CD4-positive, alpha-beta memory T cell (primary cell): ENCODE measurements around the gene ENPP3. TPM values are rescaled to one million over a fixed set of nuclear protein-coding genes. Genes with fewer than 3 reads are reported as not detected.

Experiments
- CTCF ChIA-PET: fragments of 350-600 bp; sonication (Branson Sonifier 250); formaldehyde crosslinking; loops from one replicate; lab custom pipeline; 2021; ENCODE audit warnings: inconsistent platforms; ENCODE audit not compliant: partially characterized antibody; lab: Charles Lee
- POLR2A ChIA-PET: fragments of 350-600 bp; sonication (Branson Sonifier 250); formaldehyde crosslinking; loops from one replicate; lab custom pipeline; 2021; ENCODE audit not compliant: partially characterized antibody; lab: Charles Lee
- DNase-seq, 5 donors: peaks; one replicate each; pipeline versions ENCODE4 v3.0.0 to v3.0.0-alpha.2; 2020 to 2022; ENCODE audit warnings: mixed read lengths in 1 of 5
- H3K27ac ChIP-seq: one replicate; pipeline ENCODE4 v1.7.0; 2013; ENCODE audit warnings: low read depth, low read length
- H3K27me3 ChIP-seq: 2 replicates; pipeline ENCODE4 v1.7.0; 2013; ENCODE audit warnings: mild to moderate bottlenecking, low read length, moderate library complexity; ENCODE audit not compliant: insufficient read depth
- H3K36me3 ChIP-seq: 2 replicates; pipeline ENCODE4 v1.7.0; 2013; ENCODE audit warnings: mild to moderate bottlenecking, low read length, moderate library complexity; ENCODE audit not compliant: insufficient read depth
- H3K4me1 ChIP-seq: 2 replicates; pipeline ENCODE4 v1.7.0; 2013; ENCODE audit warnings: mild to moderate bottlenecking, low read length, moderate library complexity; ENCODE audit not compliant: insufficient read depth
- H3K4me3 ChIP-seq, 2 donors: one replicate each; pipeline ENCODE4 v1.7.0; 2013; ENCODE audit warnings: low read length in 2 of 2, mild to moderate bottlenecking in 1 of 2
- H3K9me3 ChIP-seq, 2 donors: one replicate each; pipeline ENCODE4 v1.7.0; 2013; ENCODE audit warnings: low read length in 2 of 2, control low read depth in 1 of 2; ENCODE audit not compliant: control insufficient read depth in 1 of 2
- H3K27ac Mint-ChIP-seq, 7 donors: one replicate each; pipeline ENCODE4 v1.8.0; 2020 to 2021; ENCODE audit warnings: mixed read lengths in 7 of 7, mild to moderate bottlenecking in 6 of 7, inconsistent platforms in 3 of 7, moderate library complexity in 3 of 7
- H3K27me3 Mint-ChIP-seq, 2 donors: one replicate each; pipeline ENCODE4 v1.8.0; 2020 to 2021; ENCODE audit warnings: mixed read lengths in 2 of 2
- H3K36me3 Mint-ChIP-seq, 2 donors: one replicate each; pipeline ENCODE4 v1.8.0; 2020 to 2021; ENCODE audit warnings: mixed read lengths in 2 of 2, inconsistent platforms in 1 of 2, mild to moderate bottlenecking in 1 of 2
- H3K4me1 Mint-ChIP-seq, 4 donors: one replicate each; pipeline ENCODE4 v1.8.0; 2020 to 2021; ENCODE audit warnings: mixed read lengths in 4 of 4, mild to moderate bottlenecking in 1 of 4
- H3K4me3 Mint-ChIP-seq, 8 donors: one replicate each; pipeline ENCODE4 v1.8.0; 2020 to 2021; ENCODE audit warnings: mixed read lengths in 8 of 8, mild to moderate bottlenecking in 7 of 8, moderate library complexity in 6 of 8, inconsistent platforms in 3 of 8
- H3K9me3 Mint-ChIP-seq, 8 donors: one replicate each; pipeline ENCODE4 v1.8.0; 2020 to 2021; ENCODE audit warnings: mixed read lengths in 8 of 8, mild to moderate bottlenecking in 5 of 8, inconsistent platforms in 3 of 8, moderate library complexity in 1 of 8
- intact Hi-C: fragments of 100-400 bp; cut with micrococcal nuclease; formaldehyde crosslinking; loops from one replicate; pipeline ENCODE4 v1.15.1; 2023
- polyA plus RNA-seq, 2 donors: library from polyadenylated mRNA; unstranded; fragments of 300-500 nt; fragmentation: Illumina TruSeq; gene quantifications; one replicate each; pipeline ENCODE4 v1.2.3, GENCODE V29; 2021
- total RNA-seq, 2 experiments: library from RNA; stranded (reverse); gene quantifications; one replicate each; pipeline ENCODE4 v1.2.3, GENCODE V29; 2021

Gene ENPP3
- total and polyA plus RNA-seq, 4 experiments from 2014 or later: 0.15 to 0.79 (median 0.28) TPM

- peaks cover 14 to 31% (median 24%) of the 10 kb centered on the region in 4 donors for H3K4me1 Mint-ChIP-seq
- H3K36me3 Mint-ChIP-seq: peaks cover 0 to 8% of the 10 kb centered on the region in 2 donors
- POLR2A ChIA-PET: no interaction called here
These were observed 5.3 kb upstream of the ENPP3 start for GRCh38 chr6:131631625-131632289.

GRCh38 chr6:131635384-131636340 lies 1.4 kb upstream of the ENPP3 start:
- H3K27ac ChIP-seq: no peak overlapping the region
- intact Hi-C loops: no loop called here
- no peak overlapping the region for H3K4me3 ChIP-seq
- CTCF ChIA-PET: interaction anchor here (0.6 to 4.9 kb wide), 2 partner anchors 8 to 751 kb away, joined by 3 to 40 read pairs; partner anchors contain the start of gene MED23
- DNase-seq: no peak
- Mint-ChIP-seq H3K4me1 (no peaks in the 10 kb centered on the region), H3K36me3 (no peaks in the 10 kb centered on the region), H3K27ac (peak overlapping the region in 1 of 7 donors; percentile 0), H3K4me3 (no peak overlapping the region), H3K9me3 (no peaks in the 10 kb centered on the region), H3K27me3 (peaks cover 0 to 1% of the 10 kb centered on the region in 2 donors)
- H3K36me3 ChIP-seq: no peaks in the 10 kb centered on the region
- POLR2A ChIA-PET: no interaction called here
- no peaks in the 10 kb centered on the region for H3K27me3 ChIP-seq
- no peaks in the 10 kb centered on the region for H3K4me1 ChIP-seq
- H3K9me3 ChIP-seq: no peaks in the 10 kb centered on the region

More at GRCh38 chr6:131631625-131632289, 5.3 kb upstream of the ENPP3 start:
- Histone ChIP-seq H3K4me1 (peaks cover 19% of the 10 kb centered on the region), H3K4me3 (no peak overlapping the region), H3K27me3 (no peaks in the 10 kb centered on the region), H3K36me3 (no peaks in the 10 kb centered on the region), H3K9me3 (no peaks in the 10 kb centered on the region), H3K27ac (no peak overlapping the region)
- H3K9me3 Mint-ChIP-seq: no peaks in the 10 kb centered on the region
- CTCF ChIA-PET: interaction anchor here (5.2 kb wide), 1 partner anchor 746 kb away, joined by 68 read pairs; no protein-coding TSS in a partner anchor
- no peak for DNase-seq
- intact Hi-C loops: no loop called here
- H3K4me3 Mint-ChIP-seq: no peak overlapping the region
- H3K27ac Mint-ChIP-seq: peak overlapping the region in 1 of 7 donors; percentile 19
- no peaks in the 10 kb centered on the region for H3K27me3 Mint-ChIP-seq

- CTCF ChIA-PET: interaction anchor here (4.9 kb wide), 1 partner anchor 10 kb away, joined by 40 read pairs; the partner anchor contains the start of gene MED23
These were observed 911 bp downstream of the ENPP3 start for GRCh38 chr6:131638013-131638412.

GRCh38 chr6:131640100-131640499 lies 3.0 kb downstream of the ENPP3 start:
- ChIA-PET CTCF (interaction anchor here (1.0 to 4.9 kb wide), 2 partner anchors 12 to 14 kb away, joined by 3 to 40 read pairs; partner anchors contain the start of gene MED23), POLR2A (interaction anchor here (1.1 kb wide), 1 partner anchor 10 kb away, joined by 3 read pairs; no protein-coding TSS in a partner anchor)
- Histone ChIP-seq H3K4me3 (no peak overlapping the region), H3K27me3 (no peaks in the 10 kb centered on the region), H3K27ac (no peak overlapping the region), H3K9me3 (no peaks in the 10 kb centered on the region), H3K4me1 (no peaks in the 10 kb centered on the region), H3K36me3 (no peaks in the 10 kb centered on the region)
- intact Hi-C loops: no loop called here
- no peaks in the 10 kb centered on the region for H3K4me1 Mint-ChIP-seq
- H3K27me3 Mint-ChIP-seq: peaks cover 0 to 3% of the 10 kb centered on the region in 2 donors
- H3K36me3 Mint-ChIP-seq: no peaks in the 10 kb centered on the region
- no peak overlapping the region for H3K27ac Mint-ChIP-seq
- no peak overlapping the region for H3K4me3 Mint-ChIP-seq
- no peak for DNase-seq
- peaks cover 0 to 1% (median 0%) of the 10 kb centered on the region in 8 donors for H3K9me3 Mint-ChIP-seq

More at GRCh38 chr6:131638013-131638412, 911 bp downstream of the ENPP3 start:
- H3K4me1 ChIP-seq: no peaks in the 10 kb centered on the region
- H3K27ac ChIP-seq: no peak overlapping the region
- POLR2A ChIA-PET: no interaction called here
- no peaks in the 10 kb centered on the region for H3K36me3 ChIP-seq
- Mint-ChIP-seq H3K9me3 (peaks cover 0 to 1% (median 0%) of the 10 kb centered on the region in 8 donors), H3K27me3 (peaks cover 0 to 3% of the 10 kb centered on the region in 2 donors), H3K4me3 (no peak overlapping the region), H3K36me3 (no peaks in the 10 kb centered on the region), H3K27ac (no peak overlapping the region), H3K4me1 (no peaks in the 10 kb centered on the region)
- no peak overlapping the region for H3K4me3 ChIP-seq
- H3K27me3 ChIP-seq: no peaks in the 10 kb centered on the region
- no peak for DNase-seq
- intact Hi-C loops: no loop called here
- H3K9me3 ChIP-seq: no peaks in the 10 kb centered on the region

- Histone ChIP-seq H3K27ac (no peak overlapping the region), H3K4me3 (no peak overlapping the region), H3K27me3 (no peaks in the 10 kb centered on the region), H3K36me3 (no peaks in the 10 kb centered on the region), H3K4me1 (no peaks in the 10 kb centered on the region), H3K9me3 (no peaks in the 10 kb centered on the region)
- CTCF ChIA-PET: interaction anchor here (1.0 to 4.9 kb wide), 2 partner anchors 13 kb away, joined by 3 to 40 read pairs; partner anchors contain the start of gene MED23
- Mint-ChIP-seq H3K27ac (no peak overlapping the region), H3K36me3 (no peaks in the 10 kb centered on the region), H3K9me3 (peaks cover 0 to 1% (median 0%) of the 10 kb centered on the region in 8 donors), H3K27me3 (peaks cover 0 to 3% of the 10 kb centered on the region in 2 donors), H3K4me3 (no peak overlapping the region), H3K4me1 (no peaks in the 10 kb centered on the region)
- POLR2A ChIA-PET: interaction anchor here (1.1 kb wide), 1 partner anchor 10 kb away, joined by 3 read pairs; no protein-coding TSS in a partner anchor
- DNase-seq: no peak
- intact Hi-C loops: no loop called here
These were observed 3.5 kb downstream of the ENPP3 start for GRCh38 chr6:131640576-131640975.

GRCh38 chr6:131641554-131641953 lies 4.5 kb downstream of the ENPP3 start:
- intact Hi-C loops: no loop called here
- Histone ChIP-seq H3K4me3 (no peak overlapping the region), H3K9me3 (no peaks in the 10 kb centered on the region), H3K27me3 (no peaks in the 10 kb centered on the region), H3K4me1 (no peaks in the 10 kb centered on the region), H3K27ac (no peak overlapping the region), H3K36me3 (no peaks in the 10 kb centered on the region)
- peaks cover 0 to 1% (median 0%) of the 10 kb centered on the region in 8 donors for H3K9me3 Mint-ChIP-seq
- H3K36me3 Mint-ChIP-seq: no peaks in the 10 kb centered on the region
- H3K4me1 Mint-ChIP-seq: no peaks in the 10 kb centered on the region
- ChIA-PET POLR2A (no interaction called here), CTCF (interaction anchor here (0.9 kb wide), 1 partner anchor 13 kb away, joined by 5 read pairs; the partner anchor contains the start of gene MED23)
- no peak overlapping the region for H3K4me3 Mint-ChIP-seq
- no peak for DNase-seq
- no peak overlapping the region for H3K27ac Mint-ChIP-seq
- peaks cover 0 to 3% of the 10 kb centered on the region in 2 donors for H3K27me3 Mint-ChIP-seq
